Measurements from ENCODE around the gene RREB1. TPM values are rescaled to one million over a fixed set of nuclear protein-coding genes. Genes with fewer than 3 reads are reported as not detected.
"Not testable (repeated sequence)": the region's sequence is repeated elsewhere in the genome, so short reads cannot be mapped to it uniquely, and the experiment has no call there.

The RREB1 gene
- total RNA-seq, 2 donors from 2014 or later: 34.7 to 48.1 TPM

DNA sequence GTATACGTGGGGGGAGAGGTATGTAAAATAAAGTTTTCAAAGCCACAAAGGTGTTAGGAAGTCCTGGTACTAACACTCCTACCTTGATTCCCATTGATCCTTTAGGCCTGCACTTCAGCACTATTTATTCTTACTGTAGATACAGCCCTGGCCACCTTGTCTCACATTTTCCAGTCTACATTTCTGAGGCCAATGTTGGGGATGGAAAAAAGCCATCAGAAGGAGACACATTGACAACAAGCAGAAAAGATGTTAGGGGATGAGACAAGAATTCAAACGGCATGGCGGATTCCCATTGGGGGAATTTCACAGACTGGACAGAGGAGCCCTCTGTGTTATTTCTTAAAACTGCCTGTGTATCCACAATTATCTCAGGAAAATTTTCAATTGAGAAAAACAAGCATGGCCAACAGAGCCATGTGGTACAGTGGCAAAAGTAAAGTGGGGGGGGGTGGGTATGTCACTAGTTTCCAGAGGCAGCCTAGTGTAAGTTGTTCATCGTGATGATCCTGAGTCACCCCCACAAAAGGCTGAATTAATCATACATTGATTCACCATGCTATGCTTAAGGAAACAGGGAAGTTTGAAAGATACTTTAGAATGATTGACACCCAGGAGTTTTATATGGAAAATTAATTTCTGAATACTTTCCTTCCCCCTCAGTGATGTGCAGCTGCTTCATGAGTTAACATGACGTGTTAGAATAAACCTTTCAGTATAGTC is 40.5 kb downstream of the RREB1 start:
- ATAC-seq: no peak
- no peak overlapping the region for H3K4me3 Mint-ChIP-seq
- no peak for DNase-seq
- no peaks in the 10 kb centered on the region for H3K9me3 ChIP-seq (ENCODE audit: control insufficient read depth, low read length, poor library complexity, severe bottlenecking)
- no peaks in the 10 kb centered on the region for H3K27me3 Mint-ChIP-seq
- peaks cover 58% of the 10 kb centered on the region for H3K4me1 Mint-ChIP-seq
- no peaks in the 10 kb centered on the region for H3K36me3 Mint-ChIP-seq (ENCODE audit: low read depth)
- no peak overlapping the region for H3K27ac Mint-ChIP-seq

DNA sequence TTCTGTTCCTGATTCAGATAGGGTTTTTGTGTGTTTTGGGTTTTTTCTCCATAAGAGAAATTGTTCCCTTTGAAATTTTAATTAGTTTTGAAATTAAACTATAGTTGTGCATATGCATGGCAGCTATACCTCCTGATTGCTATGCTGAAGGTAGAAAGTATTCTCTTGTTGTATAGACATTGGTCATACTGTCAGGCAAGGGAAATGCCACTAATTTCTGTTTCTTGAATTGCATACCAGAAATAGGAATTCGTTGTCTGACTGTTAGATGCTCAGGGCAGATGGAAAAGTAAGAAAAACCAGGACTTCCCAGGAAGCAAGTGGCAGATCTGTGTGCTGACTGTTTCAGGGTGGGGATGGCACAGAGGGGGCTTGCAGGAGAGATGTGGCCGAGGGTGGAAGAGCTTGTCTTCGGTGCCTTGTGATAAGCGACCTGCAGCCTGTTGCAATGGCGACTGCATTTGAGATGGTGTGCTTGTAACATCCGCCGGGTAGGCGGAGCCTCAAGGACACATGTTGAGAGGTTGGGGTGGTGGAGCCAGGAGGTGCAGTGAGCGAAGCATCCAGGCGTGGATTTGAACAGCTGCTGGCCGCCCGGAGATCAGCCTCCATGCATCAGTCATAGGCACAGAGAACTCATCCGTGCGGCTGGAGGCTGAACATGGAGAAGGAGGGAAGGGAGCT is 42.8 kb downstream of the RREB1 start:
- H3K4me1 Mint-ChIP-seq: peaks cover 70% of the 10 kb centered on the region
- H3K36me3 Mint-ChIP-seq (ENCODE audit: low read depth): no peaks in the 10 kb centered on the region
- H3K4me3 Mint-ChIP-seq: no peak overlapping the region
- ATAC-seq (no peak), DNase-seq (no peak)
- H3K27ac Mint-ChIP-seq: no peak overlapping the region
- H3K9me3 ChIP-seq (ENCODE audit: control insufficient read depth, low read length, poor library complexity, severe bottlenecking): no peaks in the 10 kb centered on the region
- no peaks in the 10 kb centered on the region for H3K27me3 Mint-ChIP-seq

DNA sequence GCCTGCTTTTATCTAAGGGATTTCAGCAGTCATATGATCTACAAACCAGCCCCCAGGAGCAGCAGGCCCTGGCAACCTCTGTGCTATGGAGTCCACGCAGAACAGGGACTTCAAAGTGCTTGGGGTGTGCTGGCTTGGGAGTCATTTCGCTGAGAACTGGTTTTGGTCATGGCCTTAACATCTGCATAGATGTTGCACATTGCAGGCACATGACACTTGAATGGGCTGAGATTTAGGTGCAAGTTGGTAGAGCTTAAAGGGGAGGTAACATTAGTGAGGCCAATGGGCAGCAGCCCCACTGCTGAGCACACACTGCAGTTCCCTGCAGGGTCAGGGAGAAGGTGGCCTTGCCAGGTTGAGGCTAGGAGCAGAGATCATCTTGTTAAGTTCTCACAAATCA is 43.6 kb downstream of the RREB1 start:
- ATAC-seq (no peak), DNase-seq (no peak)
- Mint-ChIP-seq H3K27me3 (no peaks in the 10 kb centered on the region), H3K4me1 (peaks cover 70% of the 10 kb centered on the region), H3K27ac (no peak overlapping the region), H3K4me3 (no peak overlapping the region), H3K36me3 (ENCODE audit: low read depth) (no peaks in the 10 kb centered on the region)
- no peaks in the 10 kb centered on the region for H3K9me3 ChIP-seq (ENCODE audit: control insufficient read depth, low read length, poor library complexity, severe bottlenecking)

DNA sequence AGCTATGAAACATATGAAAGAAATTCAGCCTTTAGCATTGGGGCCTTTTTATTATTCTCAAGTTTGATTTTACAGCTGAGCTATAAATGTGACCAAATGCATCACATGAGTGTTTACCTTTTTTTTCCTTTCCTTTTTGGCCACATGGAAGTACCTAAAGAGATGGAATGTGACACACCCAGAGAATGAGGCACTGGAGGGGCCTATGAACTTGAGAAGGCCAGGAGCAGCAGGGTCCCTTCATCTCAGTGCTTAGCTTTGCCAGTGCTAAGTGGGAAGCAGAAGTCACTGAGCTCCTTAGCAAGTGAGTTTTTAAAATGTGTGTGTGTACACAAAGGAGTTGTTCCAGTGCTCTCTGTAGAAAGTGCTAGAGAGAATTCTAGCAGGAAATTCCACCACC is 44.7 kb downstream of the RREB1 start:
- Mint-ChIP-seq H3K4me1 (peaks cover 63% of the 10 kb centered on the region), H3K4me3 (no peak overlapping the region)

GRCh38 chr6:7153789-7154188 is 46.0 kb downstream of the RREB1 start:
- Mint-ChIP-seq H3K4me3 (no peak overlapping the region), H3K27me3 (no peaks in the 10 kb centered on the region), H3K27ac (peak overlapping the region; percentile 88), H3K36me3 (ENCODE audit: low read depth) (peaks cover 4% of the 10 kb centered on the region), H3K4me1 (peaks cover 68% of the 10 kb centered on the region)
- no peaks in the 10 kb centered on the region for H3K9me3 ChIP-seq (ENCODE audit: control insufficient read depth, low read length, poor library complexity, severe bottlenecking)
- peak; percentile 41 for ATAC-seq
- DNase-seq: no peak

More for the DNA sequence above, 44.7 kb downstream of the RREB1 start:
- Mint-ChIP-seq H3K27me3 (no peaks in the 10 kb centered on the region), H3K27ac (no peak overlapping the region), H3K36me3 (ENCODE audit: low read depth) (no peaks in the 10 kb centered on the region)
- no peaks in the 10 kb centered on the region for H3K9me3 ChIP-seq (ENCODE audit: control insufficient read depth, low read length, poor library complexity, severe bottlenecking)
- no peak for DNase-seq
- ATAC-seq: no peak

- Mint-ChIP-seq H3K4me1 (peaks cover 75% of the 10 kb centered on the region), H3K36me3 (ENCODE audit: low read depth) (peaks cover 4% of the 10 kb centered on the region), H3K4me3 (peak overlapping the region; percentile 50), H3K27me3 (no peaks in the 10 kb centered on the region), H3K27ac (peak overlapping the region; percentile 88)
- DNase-seq (no peak), ATAC-seq (peak; percentile 60)
- no peaks in the 10 kb centered on the region for H3K9me3 ChIP-seq (ENCODE audit: control insufficient read depth, low read length, poor library complexity, severe bottlenecking)
Measured at GRCh38 chr6:7154341-7155139, 46.8 kb downstream of the RREB1 start.

DNA sequence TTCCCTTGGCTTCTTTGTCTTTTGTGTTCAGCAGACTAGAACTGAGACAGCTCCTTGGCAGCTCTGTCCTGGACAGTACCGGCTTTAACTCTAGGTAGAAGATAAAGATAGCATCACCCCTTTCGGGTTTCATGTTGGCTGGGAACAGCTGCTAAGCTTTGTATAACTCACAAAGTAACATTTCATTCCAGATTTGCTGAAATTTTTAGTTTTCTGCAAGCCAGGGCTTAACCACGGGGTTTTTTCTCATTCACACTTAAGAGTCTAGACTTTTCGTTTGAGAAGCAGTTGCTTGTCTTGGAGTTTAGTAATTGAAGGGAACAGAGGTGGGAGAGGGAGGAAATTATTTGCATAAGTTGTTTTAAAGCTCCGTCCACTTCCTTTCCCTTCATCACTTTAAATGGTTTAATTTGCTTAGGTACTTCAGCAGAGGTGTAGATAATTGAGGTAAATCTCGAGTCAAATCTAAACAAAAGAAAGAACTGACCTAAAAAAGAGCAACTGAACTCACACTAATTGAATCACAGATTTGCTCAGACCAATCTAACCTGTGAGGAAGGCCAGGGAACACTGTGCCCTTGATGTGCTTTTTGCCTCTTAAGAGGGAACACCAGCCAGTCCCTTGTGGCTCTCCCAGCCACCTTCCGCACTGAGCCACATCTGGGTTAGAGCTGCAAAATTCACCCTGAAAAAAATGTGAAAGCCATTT is 48.3 kb downstream of the RREB1 start:
- Mint-ChIP-seq H3K36me3 (ENCODE audit: low read depth) (peaks cover 4% of the 10 kb centered on the region), H3K27ac (peak overlapping the region; percentile 88), H3K4me1 (peaks cover 69% of the 10 kb centered on the region), H3K4me3 (peak overlapping the region; percentile 31), H3K27me3 (no peaks in the 10 kb centered on the region)
- ATAC-seq (no peak), DNase-seq (no peak)
- no peaks in the 10 kb centered on the region for H3K9me3 ChIP-seq (ENCODE audit: control insufficient read depth, low read length, poor library complexity, severe bottlenecking)

DNA sequence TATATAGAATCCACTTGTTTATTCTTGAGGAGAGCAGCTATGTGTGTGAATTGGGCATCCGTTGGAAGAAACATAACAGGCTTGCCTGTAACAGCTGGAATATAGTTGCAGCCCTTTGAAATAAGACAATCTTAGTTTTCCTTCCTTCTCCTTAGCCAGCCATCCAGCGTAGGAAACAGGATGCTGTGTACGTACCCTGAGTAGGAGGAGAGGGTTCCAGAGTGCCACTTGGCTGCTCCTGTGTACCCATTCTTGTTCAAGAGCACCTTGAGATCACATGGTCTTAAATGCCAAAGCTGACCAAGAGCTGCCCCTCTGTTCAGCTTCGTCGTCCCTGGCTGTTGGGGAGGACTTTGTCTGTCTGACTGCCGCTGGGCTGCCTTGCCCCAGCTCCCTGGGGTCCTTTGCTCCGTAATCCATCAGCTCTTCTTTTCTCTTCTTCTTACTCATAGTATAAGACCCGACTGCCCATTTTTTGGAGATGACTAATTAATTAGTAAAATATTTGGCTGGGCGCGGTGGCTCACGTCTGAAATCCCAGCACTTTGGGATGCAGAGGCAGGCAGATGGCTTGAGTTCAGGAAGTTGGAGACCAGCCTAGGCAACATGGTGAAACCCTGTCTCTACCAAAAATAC is 49.0 kb downstream of the RREB1 start:
- H3K4me3 Mint-ChIP-seq: no peak overlapping the region
- H3K27ac Mint-ChIP-seq: no peak overlapping the region
- no peaks in the 10 kb centered on the region for H3K27me3 Mint-ChIP-seq

GRCh38 chr6:7157307-7157706 is 49.5 kb downstream of the RREB1 start:
- peaks cover 67% of the 10 kb centered on the region for H3K4me1 Mint-ChIP-seq
- DNase-seq; ATAC-seq; H3K27me3 Mint-ChIP-seq; H3K9me3 ChIP-seq (ENCODE audit: control insufficient read depth, low read length, poor library complexity, severe bottlenecking); H3K36me3 Mint-ChIP-seq (ENCODE audit: low read depth); H3K4me3 Mint-ChIP-seq; H3K27ac Mint-ChIP-seq: not testable (repeated sequence)

More for the DNA sequence above, 49.0 kb downstream of the RREB1 start:
- no peak for ATAC-seq
- no peaks in the 10 kb centered on the region for H3K9me3 ChIP-seq (ENCODE audit: control insufficient read depth, low read length, poor library complexity, severe bottlenecking)
- Mint-ChIP-seq H3K36me3 (ENCODE audit: low read depth) (peaks cover 4% of the 10 kb centered on the region), H3K4me1 (peaks cover 69% of the 10 kb centered on the region)
- no peak for DNase-seq

GRCh38 chr6:7157752-7158616 is 50.2 kb downstream of the RREB1 start:
- H3K9me3 ChIP-seq (ENCODE audit: control insufficient read depth, low read length, poor library complexity, severe bottlenecking): no peaks in the 10 kb centered on the region
- ATAC-seq (no peak), DNase-seq (no peak)
- H3K27ac Mint-ChIP-seq: peak overlapping the region; percentile 68
- H3K36me3 Mint-ChIP-seq (ENCODE audit: low read depth): peaks cover 4% of the 10 kb centered on the region
- H3K27me3 Mint-ChIP-seq: no peaks in the 10 kb centered on the region
- H3K4me1 Mint-ChIP-seq: peaks cover 64% of the 10 kb centered on the region
- peak overlapping the region; percentile 39 for H3K4me3 Mint-ChIP-seq

GRCh38 chr6:7159790-7160525 is 52.2 kb downstream of the RREB1 start:
- no peak for DNase-seq
- no peak overlapping the region for H3K4me3 Mint-ChIP-seq
- H3K9me3 ChIP-seq (ENCODE audit: control insufficient read depth, low read length, poor library complexity, severe bottlenecking): no peaks in the 10 kb centered on the region
- H3K36me3 Mint-ChIP-seq (ENCODE audit: low read depth): peaks cover 4% of the 10 kb centered on the region
- ATAC-seq: no peak
- peaks cover 63% of the 10 kb centered on the region for H3K4me1 Mint-ChIP-seq
- no peak overlapping the region for H3K27ac Mint-ChIP-seq
- no peaks in the 10 kb centered on the region for H3K27me3 Mint-ChIP-seq

Measured in T-helper 17 cell (primary cell).